Measurements from ENCODE around the gene SLC13A4.

- TF ChIP-seq CTCF (optimal IDR thresholded peaks at IDR 0.05 in 1 of 3, IDR thresholded peaks at IDR 0.05 in 1 of 3, conservative IDR thresholded peaks at IDR 0.05 in 1 of 3; ENCODE audit: extremely low read depth in 1 of 3, insufficient read depth in 2 of 3, low read length in 3 of 3) (no peak), EZH2 (IDR thresholded peaks at IDR 0.05; ENCODE audit: low read length) (no peak)
These were observed 44.1 kb upstream of the SLC13A4 start for GRCh38 chr7:135771961-135772638.

All from keratinocyte (primary cell).